HG02678 (cell line): Measurements from ENCODE around the gene RAD23A.
"Not testable (repeated sequence)": the region's sequence is repeated elsewhere in the genome, so short reads cannot be mapped to it uniquely, and the experiment has no call there.

Experiments used
- ATAC-seq: cut with Tn5 transposase; IDR thresholded peaks from one replicate; pipeline ENCODE4 v1.9.1; 2021; ENCODE audit warnings: mild to moderate bottlenecking, moderate library complexity; ENCODE audit not compliant: unreplicated experiment

RAD23A gene

DNA sequence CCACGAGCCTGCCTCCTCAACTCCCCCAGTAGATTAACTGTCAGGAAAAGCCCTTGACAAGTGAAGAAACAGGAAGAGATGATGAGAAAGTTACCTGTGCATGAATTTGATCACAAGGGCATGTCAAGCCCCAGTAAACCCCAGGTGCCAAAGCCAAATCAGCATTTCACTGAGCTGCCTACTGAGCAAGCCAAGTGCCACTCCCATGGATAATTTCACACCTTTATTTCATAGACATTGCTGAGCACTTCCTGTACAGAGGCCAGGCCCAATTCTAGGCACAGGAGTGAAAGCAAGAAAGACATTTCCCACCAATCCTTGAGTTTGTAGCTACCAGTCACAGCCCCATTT is 8.9 kb downstream of the RAD23A start:
- ATAC-seq: no peak

DNA sequence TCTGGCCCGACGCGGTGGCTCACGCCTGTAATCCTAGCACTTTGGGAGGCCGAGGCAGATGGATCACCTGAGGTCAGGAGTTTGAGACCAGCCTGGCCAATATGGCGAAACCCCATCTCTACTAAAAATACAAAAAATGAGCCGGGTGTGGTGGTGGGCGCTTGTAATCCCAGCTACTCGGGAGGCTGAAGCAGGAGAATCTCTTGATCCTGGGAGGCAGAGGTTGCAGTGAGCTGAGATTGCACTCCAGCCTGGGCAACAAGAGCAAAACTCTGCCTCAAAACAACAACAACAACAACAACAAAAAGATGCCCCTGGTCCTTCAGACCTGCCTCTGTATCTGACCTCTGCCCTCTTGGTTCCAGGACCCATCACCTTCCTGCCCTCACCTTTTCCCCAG is 9.9 kb downstream of the RAD23A start:
- ATAC-seq: not testable (repeated sequence)

DNA sequence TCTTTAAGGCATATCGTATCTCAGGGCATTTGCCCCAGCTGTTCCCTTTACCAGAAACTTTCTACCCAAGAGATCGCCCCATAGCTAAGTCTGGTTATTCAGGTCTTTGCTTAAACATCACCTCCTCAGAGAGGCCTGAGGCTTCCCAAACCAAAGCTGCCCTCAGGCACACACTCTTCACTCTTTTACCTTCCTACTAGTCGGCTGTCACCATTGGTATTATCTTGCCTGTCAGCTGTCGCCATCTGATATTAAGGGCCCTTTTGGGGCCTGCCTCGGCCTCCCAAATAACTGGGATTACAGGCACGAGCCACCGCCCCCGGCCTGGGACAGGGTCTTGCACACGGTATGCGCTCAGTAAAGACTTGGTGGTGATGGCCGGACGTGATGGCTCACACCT is 10.3 kb downstream of the RAD23A start:
- no peak for ATAC-seq

DNA sequence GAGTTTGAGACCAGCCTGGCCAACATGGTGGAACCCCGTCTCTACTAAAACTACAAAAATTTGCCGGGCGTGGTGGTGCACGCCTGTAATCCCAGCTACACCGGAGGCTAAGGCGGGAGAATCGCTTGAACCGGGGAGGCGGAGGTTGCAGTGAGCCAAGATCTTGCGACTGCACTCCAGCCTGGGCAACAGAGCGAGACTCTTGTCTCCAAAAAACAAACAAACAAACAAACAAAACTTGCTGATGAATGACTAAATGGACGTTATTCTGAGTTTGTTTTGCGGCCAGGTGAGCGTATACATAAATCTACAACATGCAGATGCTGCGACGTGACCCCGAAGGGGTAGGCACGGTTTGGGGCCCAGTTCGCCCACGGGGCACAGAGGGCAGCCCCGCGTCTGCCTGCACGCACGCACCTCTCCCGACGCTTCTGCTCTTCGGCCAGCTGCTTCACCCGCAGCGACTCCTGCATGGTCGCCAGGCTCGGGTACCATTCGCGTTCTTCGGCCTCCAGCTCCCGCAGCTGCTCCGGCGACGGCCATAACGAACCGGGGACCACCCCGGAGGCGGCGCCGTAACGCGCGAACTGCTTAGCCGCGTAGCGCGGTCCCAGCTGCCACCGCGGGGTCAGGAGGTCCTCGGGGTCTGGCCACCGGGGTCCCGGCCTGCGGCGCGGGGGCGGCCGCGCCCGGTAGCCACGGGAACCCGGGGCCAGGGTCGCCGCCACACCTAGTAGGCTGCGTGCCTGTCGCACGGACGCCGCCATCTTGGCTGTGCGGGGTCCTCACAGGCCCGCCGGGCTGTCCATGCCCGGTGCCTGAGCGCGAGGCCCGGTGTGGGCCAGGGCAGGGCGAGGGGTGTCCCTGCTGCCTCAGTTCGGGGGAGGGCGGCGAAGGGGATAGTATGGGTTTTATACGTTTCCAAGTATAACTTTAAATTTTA is 11.1 kb downstream of the RAD23A start, which contains the start of gene GADD45GIP1:
Gene GADD45GIP1, minus strand, starts transcription at position 778 of the 943 bp plus-strand sequence. Its CDS starts 11 bp downstream, at position 767.
- peak; percentile 83 for ATAC-seq

DNA sequence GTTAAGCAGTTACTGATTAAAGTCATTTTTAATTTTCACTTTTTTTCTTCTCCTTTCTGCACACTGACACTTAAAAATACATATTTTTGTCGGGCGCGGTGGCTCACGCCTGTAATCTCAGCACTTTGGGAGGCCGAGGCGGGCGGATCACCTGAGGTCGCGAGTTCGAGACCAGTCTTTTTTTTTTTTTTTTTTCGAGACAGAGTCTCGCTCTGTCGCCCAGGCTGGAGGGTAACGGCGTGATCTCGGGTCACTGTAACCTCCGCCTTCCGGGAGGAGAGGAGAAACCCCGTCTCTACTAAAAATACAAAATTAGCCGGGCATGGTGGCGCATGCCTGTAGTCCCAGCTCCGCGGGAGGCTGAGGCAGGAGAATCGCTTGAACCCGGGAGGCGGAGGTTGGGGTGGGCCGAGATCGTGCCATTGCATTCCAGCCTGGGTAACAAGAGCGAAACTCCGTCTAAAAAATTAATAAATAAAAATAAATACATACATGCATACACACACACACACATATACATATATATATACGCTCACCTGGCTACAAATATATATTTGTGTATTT is 11.8 kb downstream of the RAD23A start:
- not testable (repeated sequence) for ATAC-seq

DNA sequence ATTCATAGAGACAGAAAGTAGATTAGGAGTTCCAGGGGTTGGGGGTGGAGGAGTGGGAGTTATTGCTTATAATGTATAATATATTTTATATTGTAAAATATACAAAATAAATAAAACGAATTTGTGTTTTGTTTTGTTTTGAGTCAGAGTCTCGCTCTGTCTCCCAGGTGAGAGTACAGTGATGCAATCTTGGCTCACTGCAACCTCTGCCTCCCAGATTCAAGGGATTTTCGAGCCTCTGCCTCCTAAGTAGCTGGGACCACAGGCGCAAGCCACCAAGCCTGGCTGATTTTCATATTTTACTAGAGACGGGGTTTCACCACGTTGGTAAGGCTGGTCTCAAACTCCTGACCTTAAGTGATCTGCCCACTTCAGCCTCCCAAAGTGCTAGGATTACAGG is 13.8 kb downstream of the RAD23A start:
- no peak for ATAC-seq

DNA sequence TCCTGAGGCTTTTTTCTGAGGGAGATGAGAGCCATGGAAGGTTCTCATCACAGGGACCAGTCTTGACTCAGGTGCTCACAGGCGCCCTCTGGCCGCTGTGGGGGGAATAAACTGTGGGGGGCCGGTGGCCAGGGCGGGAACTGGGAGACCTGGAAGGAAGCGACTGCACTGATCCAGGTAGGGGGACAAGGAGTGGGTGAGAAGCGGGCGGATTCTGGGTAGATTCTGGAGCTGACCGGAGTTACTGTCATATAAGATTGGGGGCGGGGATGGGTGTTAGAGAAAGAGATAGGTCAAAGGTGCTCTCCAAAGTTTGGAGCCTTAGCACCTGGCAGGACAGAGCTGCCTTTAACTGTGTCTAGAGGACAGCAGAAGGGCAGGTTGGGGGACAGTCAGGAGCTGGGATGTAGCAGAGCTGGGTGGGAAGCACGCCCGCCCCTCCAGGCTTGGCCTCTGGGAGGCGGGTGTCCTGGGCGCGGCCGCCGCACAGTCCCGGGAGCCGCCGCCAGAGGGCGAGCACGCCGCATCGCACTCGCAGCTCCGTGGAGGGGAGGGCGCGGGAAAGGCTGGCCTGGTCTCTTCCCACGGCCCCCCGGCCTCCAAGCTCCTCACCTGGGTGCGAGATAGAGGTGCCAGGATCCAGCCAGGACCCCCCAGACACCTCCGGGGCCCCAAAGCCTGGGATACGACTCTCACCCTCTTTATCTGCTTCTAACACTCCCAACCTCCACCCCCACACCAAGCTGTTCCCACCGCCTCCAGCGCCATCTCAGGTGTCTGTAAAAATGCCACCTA is 19.6 kb downstream of the RAD23A start:
- ATAC-seq: peak; percentile 72

DNA sequence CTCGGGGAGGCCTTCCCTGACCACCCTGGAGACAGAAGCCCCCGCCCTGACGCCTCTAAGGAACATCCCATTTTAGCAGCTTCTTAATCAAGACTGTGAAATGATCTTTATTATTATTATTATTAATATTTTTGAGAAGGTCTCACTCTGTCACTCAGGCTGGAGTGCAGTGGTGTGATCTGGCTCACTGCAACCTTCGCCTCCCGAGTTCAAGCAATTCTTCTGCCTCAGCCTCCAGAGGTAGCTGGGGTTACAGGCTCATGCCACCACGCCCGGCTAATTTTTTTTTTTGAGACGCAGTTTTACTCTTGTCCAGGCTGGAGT is 20.1 kb downstream of the RAD23A start:
- no peak for ATAC-seq

DNA sequence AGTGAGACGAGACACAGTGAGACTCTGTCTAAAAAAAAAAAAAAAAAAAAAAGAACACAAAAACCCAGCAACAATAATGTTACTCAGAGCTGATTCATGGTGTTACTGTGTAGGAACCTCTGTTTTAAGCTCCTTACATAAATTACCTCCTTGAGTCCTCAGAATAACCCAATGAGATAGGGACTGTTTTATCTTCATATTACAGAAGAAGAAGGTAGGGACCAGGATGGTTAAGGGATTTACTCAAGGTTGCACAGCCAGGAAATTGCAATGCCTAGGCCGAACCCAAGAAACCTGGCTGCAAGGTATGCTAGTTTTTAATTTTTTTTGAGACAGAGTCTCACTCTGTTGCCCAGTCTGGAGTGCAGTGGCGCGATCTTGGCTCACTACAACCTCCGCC is 22.2 kb downstream of the RAD23A start:
- ATAC-seq: no peak

DNA sequence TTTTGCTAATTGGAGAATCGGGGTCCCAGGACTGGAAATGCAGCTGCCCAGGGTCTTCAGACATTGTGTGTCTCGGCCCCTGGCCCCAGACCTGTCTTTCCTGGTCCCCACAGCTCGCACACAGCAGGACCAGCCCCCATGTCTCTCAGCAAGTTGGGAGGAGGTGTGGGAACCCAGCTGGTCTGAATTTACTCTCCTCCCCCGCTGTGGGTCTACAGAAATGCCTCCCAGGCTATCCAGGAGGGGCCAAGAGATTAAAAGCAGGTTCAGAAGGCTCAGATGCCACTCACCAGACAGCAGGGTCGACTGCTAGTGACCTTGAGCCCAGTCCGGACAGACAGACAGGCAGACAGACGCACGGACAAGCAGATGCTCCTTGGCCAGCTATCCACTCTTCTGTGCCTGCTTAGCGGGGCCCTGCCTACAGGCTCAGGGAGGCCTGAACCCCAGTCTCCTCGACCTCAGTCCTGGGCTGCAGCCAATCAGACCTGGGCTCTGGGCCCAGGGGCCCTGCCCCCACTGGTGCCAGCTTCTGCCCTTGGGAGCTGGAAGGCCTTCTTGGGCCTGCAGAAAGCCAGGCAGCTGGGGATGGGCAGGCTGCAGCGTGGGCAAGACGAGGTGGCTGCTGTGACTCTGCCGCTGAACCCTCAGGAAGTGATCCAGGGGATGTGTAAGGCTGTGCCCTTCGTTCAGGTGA is 23.8 kb downstream of the RAD23A start, which contains the start of gene DAND5:
Gene DAND5, plus strand, starts transcription at position 285 of the 697 bp plus-strand sequence. Its CDS starts 85 bp downstream, at position 370.
- ATAC-seq: no peak

DNA sequence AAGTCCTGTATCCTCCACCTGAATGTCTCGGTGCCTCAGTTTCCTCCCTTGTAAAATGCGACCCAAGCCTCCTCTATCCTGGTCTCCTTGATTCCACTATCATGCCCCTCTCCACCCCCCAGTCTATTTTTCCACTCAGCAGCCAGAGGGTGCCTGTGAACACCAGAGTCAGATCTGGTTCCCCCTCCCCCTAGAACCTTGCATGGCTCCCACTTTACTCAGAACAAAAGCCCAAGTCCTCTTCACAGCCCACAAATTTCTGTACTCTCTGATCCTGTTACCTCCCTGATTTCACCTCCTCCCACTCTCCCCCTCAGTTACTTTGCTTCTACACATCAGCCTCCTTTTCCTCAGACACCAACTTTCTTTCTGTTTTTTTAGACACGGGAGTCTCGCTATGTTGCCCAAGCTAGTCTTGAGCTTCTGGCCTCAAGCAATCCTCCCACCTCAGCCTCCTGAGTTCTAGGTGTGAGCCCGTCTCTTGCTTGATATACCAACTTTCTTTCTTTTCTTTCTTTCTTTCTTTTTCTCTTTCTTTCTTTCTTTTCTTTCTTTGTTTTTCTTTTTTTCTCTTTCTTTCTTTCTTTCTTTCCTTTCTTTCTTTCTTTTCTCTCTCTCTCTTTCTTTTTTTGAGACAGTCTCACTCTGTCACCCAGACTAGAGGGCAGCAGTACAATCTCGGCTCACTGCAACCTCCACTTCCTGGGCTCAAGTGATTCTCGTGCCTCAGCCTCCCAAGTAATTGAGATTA is 24.6 kb downstream of the RAD23A start:
- no peak for ATAC-seq

DNA sequence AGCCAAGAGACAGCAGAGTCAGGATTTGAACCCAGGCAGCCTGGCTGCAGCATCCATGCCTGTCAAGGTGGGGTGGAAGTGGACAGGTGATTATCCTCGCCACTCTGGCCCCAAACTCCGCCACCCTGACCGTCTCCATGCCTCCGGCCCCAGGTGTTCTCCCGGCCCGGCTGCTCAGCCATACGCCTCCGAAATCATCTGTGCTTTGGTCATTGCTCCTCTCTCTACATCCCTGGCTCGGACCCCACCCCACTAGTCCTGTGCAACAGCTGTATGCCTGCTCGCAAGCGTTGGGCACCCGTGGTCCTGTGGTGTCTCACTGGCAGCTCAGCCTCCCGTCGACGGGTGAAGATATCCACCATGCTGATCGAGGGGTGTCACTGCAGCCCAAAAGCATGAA is 27.6 kb downstream of the RAD23A start:
- no peak for ATAC-seq

DNA sequence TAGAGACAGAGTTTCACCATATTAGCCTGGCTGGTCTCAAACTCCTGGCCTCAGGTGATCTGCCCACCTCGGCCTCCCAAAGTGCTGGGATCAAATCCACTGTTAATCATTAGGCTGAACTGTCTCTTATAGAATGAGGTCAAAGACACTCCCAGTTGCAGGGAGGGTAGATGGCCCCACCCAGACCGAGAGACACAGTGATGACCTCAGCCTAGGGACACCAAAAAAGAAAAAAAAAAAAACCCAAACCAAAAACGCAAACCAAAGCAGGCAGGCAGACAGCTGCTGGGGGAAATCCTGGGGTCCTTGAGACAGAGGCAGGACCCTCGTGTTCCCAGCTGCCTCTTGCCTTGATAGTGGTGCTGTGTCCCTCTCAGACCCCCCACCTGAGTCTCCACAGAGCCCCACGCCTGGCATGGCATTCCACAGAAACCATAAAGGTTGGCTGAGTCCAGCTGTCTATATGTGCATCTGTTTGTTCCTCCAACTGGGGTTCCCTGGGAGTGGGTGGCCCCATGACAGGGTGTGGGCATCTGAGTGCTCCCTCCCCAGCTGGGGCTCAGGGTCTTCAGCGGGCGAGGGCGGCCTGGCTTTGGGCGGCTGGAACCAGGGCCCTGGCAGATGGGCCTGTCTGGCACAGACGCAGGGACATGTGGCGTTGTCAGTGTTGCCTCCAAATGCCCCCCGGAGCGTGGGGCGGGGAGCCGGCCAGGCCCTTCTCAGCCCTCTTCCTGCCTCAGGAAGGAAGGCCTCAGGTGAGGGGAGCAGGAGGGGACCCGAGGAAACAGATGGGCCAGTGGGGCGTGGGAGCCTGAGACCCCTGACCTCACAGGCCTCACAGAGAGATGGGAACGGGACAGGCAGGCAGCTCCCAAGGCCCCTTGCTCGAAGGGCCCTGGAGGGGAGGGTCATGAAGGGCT is 28.9 kb downstream of the RAD23A start:
- ATAC-seq: no peak

DNA sequence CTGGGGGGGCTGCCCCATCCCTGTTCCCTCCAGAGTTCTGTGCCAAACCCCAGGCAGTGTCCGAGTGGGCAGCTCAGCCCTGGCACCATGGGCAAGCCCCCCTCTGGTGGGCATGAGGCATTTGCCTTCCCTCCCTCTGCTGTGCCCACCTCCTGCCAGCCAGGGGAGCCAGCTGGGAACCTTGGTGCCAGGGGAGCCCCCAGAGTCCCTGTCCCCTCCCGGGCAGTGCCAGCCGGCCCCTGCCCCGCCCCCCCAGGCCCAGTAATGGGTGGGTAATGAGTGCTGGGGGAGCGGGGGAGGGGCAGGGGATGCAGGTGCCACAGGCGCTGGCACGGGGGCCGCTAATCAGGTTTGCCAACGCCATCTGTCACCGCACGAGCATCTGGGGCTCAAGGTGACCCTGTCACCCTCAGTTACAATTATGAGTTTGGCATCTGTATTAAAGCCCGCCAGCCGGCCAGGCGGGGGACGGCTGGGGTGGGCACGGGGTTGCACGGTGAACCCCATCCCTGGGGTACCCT is 29.6 kb downstream of the RAD23A start:
- ATAC-seq: no peak

DNA sequence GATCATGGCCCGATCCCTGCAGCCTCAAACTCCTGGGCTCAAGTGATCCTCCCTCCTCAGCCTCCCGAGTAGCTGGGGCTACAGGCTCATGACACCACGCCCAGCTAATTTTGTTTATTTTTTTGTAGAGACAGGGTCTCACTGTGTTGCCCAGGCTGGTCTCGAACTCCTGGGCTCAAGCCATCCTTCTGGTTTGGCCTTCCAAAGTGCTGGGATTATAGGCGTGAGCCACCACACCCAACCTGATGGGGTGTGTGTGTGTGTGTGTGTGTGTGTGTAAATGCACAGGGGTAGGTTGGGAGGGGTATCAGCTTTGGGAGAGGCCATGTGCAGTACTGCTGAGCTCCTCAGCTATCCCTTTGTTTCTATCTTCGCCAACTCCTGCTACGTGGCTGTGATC is 30.4 kb downstream of the RAD23A start:
- not testable (repeated sequence) for ATAC-seq

DNA sequence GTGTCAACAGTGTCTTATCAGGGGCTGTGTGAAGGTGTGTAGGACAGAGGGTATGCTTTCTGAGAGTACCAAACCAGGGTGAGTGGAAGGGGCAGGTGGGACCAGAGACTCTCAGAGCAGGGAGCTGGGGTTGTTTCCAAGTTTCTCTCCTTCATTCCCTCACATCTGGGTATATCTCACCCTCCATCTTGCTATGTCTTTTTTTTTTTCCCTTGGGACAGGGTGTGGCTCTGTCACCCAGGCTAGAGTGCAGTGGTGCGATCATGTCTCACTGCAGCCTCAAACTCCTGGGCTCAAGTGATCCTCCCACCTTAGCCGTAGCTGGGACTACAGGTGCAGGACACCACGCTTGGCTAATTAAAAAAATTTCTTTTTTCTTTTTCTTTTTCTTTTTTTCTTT is 34.3 kb downstream of the RAD23A start:
- no peak for ATAC-seq

DNA sequence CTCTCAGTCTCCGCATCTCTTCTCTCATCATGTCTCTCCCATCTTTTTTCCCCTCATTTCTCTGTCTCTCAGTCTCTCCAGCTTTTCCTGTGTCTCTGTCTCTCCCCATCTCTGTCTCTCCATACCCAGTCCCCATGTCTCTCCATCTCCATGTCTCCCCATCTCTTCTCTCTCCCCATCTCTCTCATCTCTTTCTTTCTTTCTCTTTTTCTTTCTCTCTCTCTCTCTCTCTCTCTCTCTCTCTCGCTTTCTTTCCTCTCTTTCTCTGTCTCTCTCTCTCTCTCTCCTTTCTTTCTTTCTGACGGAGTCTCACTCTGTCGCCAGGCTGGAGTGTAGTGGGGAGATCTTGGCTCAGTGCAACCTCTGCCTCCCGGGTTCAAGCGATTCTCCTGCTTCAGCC is 37.0 kb downstream of the RAD23A start:
- ATAC-seq: no peak

DNA sequence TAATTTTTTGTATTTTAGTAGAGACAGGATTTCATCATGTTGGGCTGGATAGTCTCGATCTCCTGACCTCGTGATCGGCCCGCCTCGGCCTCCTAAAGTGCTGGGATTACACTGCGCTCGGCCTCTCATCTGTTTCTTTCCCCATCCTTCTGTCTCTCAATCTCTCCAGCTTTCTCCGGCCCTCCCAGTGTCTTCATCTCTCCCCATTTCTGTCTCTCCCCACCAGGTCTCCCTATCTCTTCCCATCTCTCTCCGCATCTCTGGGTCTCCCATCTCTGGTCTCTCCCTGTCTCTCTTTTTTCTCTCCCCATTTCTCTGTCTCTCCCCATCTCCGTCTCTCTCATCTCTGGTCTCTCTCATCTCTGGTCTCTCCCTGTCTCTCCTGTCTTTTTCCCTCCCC is 37.4 kb downstream of the RAD23A start:
- no peak for ATAC-seq

DNA sequence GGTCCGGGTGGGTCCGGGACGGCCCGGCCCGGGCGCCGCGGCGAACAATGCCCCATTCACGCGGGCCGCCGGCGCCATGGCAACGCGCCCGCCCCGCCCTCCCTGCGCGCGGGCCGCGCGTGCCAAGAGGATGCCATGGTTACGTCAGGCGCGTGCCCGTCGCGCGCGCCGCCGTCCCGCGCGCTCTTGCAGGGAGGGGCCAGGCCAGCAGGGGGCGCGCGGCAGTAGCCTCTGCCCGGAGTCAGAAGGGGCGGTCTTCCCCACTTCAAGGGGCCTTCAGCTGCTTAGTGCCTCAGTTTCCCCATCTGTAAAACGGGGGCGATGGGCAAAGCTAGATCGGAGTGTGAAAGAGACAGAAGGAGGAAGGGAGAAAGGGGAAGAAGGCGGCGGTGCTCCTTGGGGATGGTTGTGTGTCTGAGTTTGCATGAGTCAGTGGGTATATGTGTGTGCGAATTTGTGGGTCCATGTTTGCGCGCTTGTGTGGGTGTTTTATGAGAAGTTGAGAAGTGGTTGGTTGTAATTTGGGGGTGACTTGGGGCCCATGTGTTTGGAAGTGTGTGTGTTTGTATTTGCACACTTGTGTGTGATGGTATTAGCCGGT is 38.0 kb downstream of the RAD23A start:
- ATAC-seq: no peak
